GM21825 (cell line): ENCODE measurements around the gene PPP2R2C.
A peak's percentile ranks its signal among the peaks of the same experiment; 100 is the strongest.

Source experiments
- ATAC-seq: cut with Tn5 transposase; IDR thresholded peaks from one replicate; pipeline ENCODE4 v1.9.1; 2021; ENCODE audit warnings: mild to moderate bottlenecking, moderate library complexity; ENCODE audit not compliant: unreplicated experiment

The PPP2R2C gene

DNA sequence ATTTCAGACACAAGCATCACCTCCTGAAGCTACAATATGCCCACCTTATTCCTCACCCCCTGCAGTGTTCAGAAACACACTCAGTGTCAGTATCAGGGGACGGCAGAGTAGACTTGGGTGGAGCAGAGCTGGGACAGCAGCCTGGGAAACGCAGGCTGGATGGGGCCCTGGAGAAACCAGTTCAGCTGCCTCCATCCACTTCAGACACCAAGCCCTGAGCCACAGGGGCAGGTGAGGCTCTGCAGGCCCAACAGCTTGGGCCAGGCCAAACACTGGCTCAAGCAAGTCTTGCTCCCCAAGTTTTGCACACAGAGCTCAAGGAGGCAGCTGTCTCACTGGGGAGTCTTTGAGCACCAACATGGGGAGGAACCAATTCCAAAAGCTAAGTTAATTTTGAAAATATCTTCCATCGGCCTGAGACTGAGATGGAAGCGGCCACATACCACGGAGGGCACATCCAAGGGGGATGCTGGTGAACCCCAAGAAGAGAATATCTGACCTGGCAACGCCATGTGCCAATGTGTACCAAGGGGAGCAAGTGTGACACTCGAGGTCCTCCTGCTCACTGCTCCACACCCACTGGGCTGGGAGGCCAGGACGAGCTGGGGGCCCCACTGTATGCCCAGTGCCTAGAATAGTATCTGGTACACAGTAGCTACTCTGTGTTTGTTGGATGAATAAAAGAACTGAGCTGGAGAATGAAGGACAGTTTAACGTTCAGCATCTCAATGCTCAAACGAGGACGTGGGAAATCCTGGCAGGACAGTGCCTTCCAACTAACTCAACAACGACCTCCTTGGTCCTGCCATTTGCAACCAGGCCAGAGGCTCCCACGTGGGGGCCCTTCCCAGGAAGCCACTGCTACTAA is 45.6 kb downstream of the PPP2R2C start:
- ATAC-seq, result no peak

DNA sequence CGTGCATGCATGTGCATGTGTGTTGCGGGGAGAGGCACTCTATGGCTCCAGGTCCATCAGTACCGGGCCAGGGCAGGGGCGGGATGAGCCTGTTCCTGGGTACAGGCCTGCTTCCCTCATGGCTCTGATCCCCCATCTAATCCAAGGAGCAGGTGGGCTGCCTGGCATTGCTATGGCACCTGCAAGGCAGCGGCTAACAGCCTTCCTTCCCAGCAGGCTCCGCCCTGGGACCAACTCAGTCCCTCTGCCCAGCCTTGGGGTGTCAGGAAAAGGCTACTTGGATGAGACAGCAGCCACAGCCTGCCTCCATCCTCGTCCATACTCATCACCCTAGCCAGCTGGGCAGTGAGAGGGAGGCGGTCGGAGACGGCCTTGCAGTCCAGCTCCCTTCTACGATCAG is 46.5 kb downstream of the PPP2R2C start:
- no peak for ATAC-seq

- no peak for ATAC-seq
Measured at GRCh38 chr4:6425336-6425735, 47.1 kb downstream of the PPP2R2C start.

DNA sequence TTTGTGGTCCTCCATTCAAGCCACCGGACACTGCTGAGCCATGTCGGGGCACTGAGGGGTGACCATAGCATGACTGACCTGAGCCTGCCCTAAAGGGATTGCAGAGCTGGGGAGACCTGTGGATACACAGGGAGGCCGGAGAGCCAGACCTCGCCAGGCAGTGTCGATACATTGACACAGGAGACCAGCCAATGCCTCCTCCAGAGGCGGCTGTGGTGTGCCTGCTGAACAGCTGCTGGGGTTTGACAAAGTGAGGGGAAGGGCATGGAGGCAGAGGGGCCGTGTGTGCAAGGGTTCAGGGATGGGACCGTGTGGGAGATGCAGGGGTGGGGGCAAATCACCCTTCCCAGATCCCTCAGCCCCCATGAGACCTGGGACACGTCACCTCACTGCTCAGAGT is 48.0 kb downstream of the PPP2R2C start:
- ATAC-seq, result no peak

- ATAC-seq, result peak; percentile 82
Measured at GRCh38 chr4:6423575-6423974, 48.8 kb downstream of the PPP2R2C start.

DNA sequence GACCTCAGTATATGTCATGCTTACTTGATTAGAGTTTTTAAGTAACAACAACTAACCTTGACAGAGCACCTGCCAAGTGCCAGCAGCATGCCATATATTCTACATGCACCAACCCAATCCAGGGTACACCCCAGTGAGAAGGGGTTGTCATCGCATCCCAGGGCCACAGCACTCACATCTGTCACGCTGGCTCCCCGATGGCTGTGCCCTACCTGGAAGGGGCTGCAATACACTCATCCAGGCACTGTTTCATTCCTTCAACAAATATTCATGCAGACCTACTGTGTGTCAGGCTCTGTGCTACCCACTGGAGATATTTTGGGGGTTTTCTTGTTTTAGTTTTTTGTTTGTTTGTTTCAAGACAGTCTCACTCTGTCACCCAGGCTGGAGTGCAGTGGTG is 49.5 kb downstream of the PPP2R2C start:
- no peak for ATAC-seq

GRCh38 chr4:6422105-6422504 is 50.3 kb downstream of the PPP2R2C start:
- ATAC-seq, result no peak

GRCh38 chr4:6421397-6421796 is 51.0 kb downstream of the PPP2R2C start:
- no peak for ATAC-seq

DNA sequence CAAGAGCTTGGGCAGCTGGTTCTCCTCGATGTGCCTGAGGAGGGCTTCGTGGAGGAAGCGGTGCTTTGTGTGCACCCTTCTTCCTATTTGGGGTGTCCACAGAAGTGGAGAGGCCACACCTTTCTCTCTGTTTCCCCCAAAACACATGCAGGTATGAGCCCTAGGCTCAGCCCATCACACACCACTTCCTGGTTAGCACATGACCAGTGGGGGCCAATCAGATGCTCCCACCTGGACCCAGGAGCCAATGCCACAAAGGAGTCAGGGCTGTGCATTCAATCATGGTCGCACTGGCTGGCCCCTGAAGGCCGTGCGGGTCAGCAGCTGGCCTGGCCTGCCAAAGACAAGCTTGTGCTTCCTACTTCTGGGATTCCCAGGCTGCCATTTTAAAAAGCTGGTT is 51.4 kb downstream of the PPP2R2C start:
- ATAC-seq, result no peak

DNA sequence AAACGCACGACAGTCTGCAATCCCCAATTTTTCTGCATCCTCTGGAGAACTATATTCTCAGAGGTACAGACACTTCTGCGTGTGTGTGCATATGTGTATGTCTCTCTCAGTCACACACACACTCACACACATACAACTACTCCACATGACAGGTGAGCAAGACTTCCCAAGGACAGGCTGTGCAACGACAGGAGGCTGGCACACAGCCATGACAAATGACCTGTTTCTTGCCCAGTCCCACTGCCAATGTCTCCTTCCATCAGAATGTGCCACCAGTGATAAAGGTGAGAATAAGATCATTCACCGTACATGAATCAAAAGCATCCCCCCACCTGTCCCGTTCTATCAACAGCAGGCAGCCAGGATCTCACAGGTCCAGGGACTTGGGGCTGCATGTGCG is 52.4 kb downstream of the PPP2R2C start:
- no peak for ATAC-seq

GRCh38 chr4:6419452-6420028 is 52.9 kb downstream of the PPP2R2C start:
- no peak for ATAC-seq

GRCh38 chr4:6418193-6418755 is 54.1 kb downstream of the PPP2R2C start:
- ATAC-seq, result no peak

GRCh38 chr4:6417516-6418050 is 54.8 kb downstream of the PPP2R2C start:
- ATAC-seq, result no peak

DNA sequence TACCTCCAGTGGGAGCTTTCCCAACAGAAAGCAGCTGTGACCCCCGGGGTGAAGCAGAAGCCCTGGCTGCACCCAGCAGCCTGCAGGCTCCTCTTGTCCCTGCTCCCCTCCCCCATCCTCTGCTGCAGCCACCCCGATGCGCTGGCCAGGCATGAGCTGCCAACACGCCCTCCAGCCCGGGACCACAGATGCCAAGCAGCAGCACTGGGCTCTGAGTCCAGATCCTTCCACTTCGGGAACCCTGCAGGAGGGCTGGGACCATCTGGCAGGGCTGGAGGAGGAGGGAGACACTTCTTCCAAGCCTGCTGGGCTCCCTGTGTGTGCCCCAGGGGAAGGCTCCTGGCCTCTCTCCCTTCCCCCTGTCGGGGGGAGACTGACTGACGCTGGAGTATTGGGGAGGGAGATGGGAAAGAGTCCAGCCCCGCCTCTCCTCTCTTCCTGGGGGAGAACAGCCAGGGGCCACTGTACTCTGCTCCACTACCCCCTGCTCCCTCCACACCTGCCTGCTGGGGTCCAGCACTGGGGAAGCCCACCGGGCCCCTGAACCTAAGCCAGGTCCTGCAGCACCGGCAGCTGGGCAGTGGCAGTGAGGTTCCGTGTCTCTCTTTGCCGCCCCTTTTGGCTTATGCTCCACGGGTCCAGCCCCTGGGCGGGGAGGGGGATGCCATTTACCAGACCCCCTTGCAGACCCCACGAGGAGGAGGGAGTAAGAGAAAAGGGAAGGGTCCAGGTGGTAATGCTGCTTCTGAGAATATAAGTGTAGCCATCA is 55.7 kb downstream of the PPP2R2C start:
- ATAC-seq, result no peak

DNA sequence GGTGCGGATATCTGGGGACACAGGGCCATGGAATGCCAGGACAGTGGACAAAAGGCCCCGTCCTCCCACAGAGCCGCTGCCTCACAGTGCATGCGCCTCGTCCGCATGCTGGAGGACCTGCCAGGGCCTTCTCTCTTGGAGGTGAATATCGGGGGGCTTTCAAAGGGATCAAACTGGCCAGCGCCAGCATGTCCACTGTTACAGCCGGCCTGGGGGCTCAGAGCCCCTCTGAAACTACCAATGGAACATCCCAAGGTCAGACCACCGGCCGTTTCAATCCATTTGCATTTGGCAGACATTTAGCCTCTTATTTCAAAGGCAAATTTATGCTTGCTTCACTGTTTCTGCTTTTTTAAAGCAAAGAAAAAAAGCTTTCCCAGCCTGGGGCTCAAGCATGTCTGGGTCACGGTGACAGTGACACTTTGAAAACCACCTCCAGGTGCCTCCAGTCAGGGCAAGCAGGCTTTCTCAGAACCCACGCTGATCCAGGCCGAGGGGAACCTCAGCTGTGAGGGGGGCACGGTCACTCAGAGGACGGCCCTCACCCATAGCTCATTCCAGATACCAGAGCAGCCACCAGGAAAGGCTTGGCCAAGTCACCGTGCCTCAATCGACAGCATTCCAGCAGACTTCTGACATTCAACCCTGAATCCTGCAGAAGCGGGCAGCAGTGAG is 57.2 kb downstream of the PPP2R2C start:
- no peak for ATAC-seq

DNA sequence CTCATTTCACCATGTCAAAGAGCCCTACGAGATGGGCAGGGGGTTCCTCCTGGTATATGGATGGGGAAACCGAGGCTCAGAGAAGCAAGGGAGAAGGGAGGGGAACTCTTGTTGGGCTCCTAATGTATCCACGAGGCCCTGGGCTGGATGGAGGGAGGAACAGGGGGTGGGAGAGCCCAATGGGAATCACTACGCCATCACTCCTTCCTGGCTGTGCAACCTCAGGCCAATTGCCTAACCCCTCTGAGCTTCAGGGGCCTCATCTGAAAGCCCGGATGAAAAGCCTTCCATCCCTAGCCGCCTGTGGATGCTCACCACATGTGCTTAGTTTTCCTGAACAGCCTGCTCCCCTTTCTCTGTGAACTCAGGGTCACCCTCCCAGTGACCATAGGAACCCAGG is 57.8 kb downstream of the PPP2R2C start:
- ATAC-seq, result no peak

DNA sequence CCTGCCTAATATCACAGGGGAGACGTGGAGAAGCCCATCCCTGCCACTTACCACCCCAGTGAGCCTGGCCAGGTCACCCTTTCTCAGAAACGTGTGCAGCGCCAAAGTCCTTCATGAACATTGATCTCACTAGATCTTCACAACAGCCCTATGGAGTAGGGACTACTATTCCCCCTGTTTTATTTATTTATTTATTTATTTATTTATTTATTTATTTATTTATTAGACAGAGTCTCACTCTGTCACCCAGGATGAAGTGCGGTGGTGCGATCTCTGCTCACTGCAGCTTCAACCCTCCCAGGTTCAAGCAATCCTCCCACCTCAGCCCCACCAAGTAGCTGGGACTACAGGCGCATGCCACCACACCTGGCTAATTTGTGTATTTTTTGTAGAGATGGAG is 61.8 kb downstream of the PPP2R2C start:
- ATAC-seq, result no peak

DNA sequence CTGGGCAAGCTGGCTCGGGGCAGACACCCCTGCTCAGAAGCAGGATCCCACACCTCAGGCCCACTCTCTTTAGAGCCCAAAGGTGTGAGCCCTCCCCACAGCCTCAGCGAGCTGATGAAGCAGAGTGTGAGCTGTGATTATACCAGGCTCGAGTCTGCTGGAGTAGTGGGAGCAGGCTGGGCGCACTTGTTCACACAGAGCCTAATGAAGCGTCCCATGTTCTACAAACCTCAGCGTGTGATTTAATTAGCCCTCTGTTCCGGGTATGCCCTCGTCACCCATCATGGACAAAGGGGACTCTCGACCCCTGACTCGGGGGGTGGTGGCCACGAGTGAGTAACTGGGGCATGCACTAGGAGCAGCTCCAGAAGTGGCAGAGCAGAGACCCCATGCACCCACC is 62.3 kb downstream of the PPP2R2C start:
- ATAC-seq, result no peak

GRCh38 chr4:6409381-6409780 is 63.0 kb downstream of the PPP2R2C start:
- no peak for ATAC-seq

- ATAC-seq, result no peak
Measured at GRCh38 chr4:6408263-6408662, 64.2 kb downstream of the PPP2R2C start.

DNA sequence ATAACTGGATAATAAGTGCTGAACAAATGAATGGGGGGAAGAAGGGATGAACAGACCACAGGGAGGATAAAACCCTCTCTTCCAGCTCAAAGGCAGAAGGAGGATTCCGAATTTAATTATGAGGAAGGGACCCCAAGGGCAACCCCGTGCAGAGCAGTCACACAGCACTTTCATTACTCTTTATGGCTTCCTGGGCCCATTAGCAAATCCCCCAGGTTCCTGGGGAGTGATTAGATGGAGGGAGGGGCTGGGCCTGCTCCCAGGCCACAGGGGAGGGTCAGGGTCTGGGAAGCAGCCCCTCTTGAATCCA is 67.1 kb downstream of the PPP2R2C start:
- ATAC-seq, result no peak
